ENCODE measurements around the gene ZNF780A. TPM values are rescaled to one million over a fixed set of nuclear protein-coding genes. Genes with fewer than 3 reads are reported as not detected.

ZNF780A gene
- total and polyA plus RNA-seq, 2 of the 8 experiments (the other 6 are each of a cell fraction or from before 2014, with no cell fraction given): 3.5 to 12.0 TPM

- H3K18ac ChIP-seq (ENCODE audit: extremely low read depth, low read length): no peak overlapping the region
- TF ChIP-seq CEBPB (IDR thresholded peaks at IDR 0.05; ENCODE audit: low read depth, low read length): no peak
- H3K23me2 ChIP-seq (ENCODE audit: low read depth, low read length): no peaks in the 10 kb centered on the region
- no peak overlapping the region for H2BK12ac ChIP-seq (ENCODE audit: low read depth, low read length)
- H3K4me3 ChIP-seq (ENCODE audit: extremely low read depth in 1 of 4, insufficient read depth in 2 of 4, low read depth in 3 of 4, low read length in 4 of 4): no peak overlapping the region
- H3K14ac ChIP-seq (ENCODE audit: insufficient read length): no peak overlapping the region
- POLR2A ChIA-PET (ENCODE audit: partially characterized antibody): no interaction called here
- H3K27me3 ChIP-seq (replicated peaks in 1 of 4; ENCODE audit: control insufficient read depth in 3 of 4, extremely low read depth in 1 of 4, insufficient read depth in 3 of 4, low read length in 3 of 4): peaks cover 0 to 1% (median 0%) of the 10 kb centered on the region in 4 experiments; a peak in 1 of 7 replicates
- peaks cover 0 to 2% (median 0%) of the 10 kb centered on the region in 4 experiments; a peak in 1 of 8 replicates for H3K36me3 ChIP-seq (ENCODE audit: control insufficient read depth in 2 of 4, insufficient read depth in 4 of 4, low read length in 3 of 4)
- H3K23ac ChIP-seq (ENCODE audit: insufficient read length): no peak overlapping the region
- no peak overlapping the region for H2AFZ ChIP-seq (ENCODE audit: low read length)
- no peak overlapping the region for H3K4me2 ChIP-seq (ENCODE audit: insufficient read depth in 1 of 2, low read depth in 2 of 2, low read length in 2 of 2)
- no peak overlapping the region for H2BK20ac ChIP-seq (ENCODE audit: low read length)
- H2BK15ac ChIP-seq (ENCODE audit: low read length): no peak overlapping the region
- FAIRE-seq: no peak
- no peak overlapping the region for H2BK120ac ChIP-seq (replicated peaks; ENCODE audit: low read depth, low read length)
- no peaks in the 10 kb centered on the region for H3K79me1 ChIP-seq (ENCODE audit: low read depth, low read length)
- no peak overlapping the region for H3K27ac ChIP-seq (ENCODE audit: low read depth, low read length)
- no peak overlapping the region for H3K9ac ChIP-seq (replicated peaks in 1 of 4; ENCODE audit: extremely low read depth in 1 of 4, low read depth in 3 of 4, low read length in 3 of 4)
- H2BK5ac ChIP-seq (ENCODE audit: low read depth, low read length): no peak overlapping the region
- H2AK5ac ChIP-seq (ENCODE audit: low read depth, low read length): no peak overlapping the region
- 87% methylated on average over 5 of the region's 5 CpGs; no CpG with 5 or more reads in 1 of the 2 experiments for WGBS, 2 experiments (ENCODE audit: extremely low coverage in 1 of 2, insufficient coverage in 1 of 2, insufficient read length in 1 of 2, insufficient replicate concordance in 2 of 2, low coverage in 1 of 2, low lambda C conversion rate in 2 of 2, missing lambda C conversion rate in 1 of 2)
- H4K5ac ChIP-seq (ENCODE audit: insufficient read length, low read depth, low read length): no peak overlapping the region
- H3K79me2 ChIP-seq (ENCODE audit: control insufficient read depth in 1 of 2, insufficient read depth in 2 of 2, low read length in 2 of 2): no peaks in the 10 kb centered on the region
- H3K4ac ChIP-seq (replicated peaks; ENCODE audit: insufficient read length, low read depth, low read length): no peak overlapping the region
- no peak overlapping the region for H4K8ac ChIP-seq (ENCODE audit: extremely low read depth, insufficient read depth, low read length)
- no peaks in the 10 kb centered on the region for H3K4me1 ChIP-seq (replicated peaks in 1 of 4; ENCODE audit: control insufficient read depth in 3 of 4, insufficient read depth in 4 of 4, low read length in 3 of 4)
- no peaks in the 10 kb centered on the region for H4K20me1 ChIP-seq (replicated peaks in 1 of 2; ENCODE audit: control insufficient read depth in 1 of 2, insufficient read depth in 2 of 2, low read length in 2 of 2)
- CTCF ChIA-PET (ENCODE audit: partially characterized antibody): no interaction called here
- no peak overlapping the region for H4K91ac ChIP-seq (replicated peaks; ENCODE audit: insufficient read length, low read length)
- DNase-seq (ENCODE audit: low read depth in 1 of 2, low spot score in 2 of 2): no peak
- peaks cover 72 to 75% of the 10 kb centered on the region in 2 experiments for H3K9me3 ChIP-seq (ENCODE audit: insufficient read depth in 2 of 2, low read depth in 1 of 2, low read length in 1 of 2)
- no peak overlapping the region for H3K56ac ChIP-seq (replicated peaks; ENCODE audit: insufficient read length, low read depth, low read length)
Measured at GRCh38 chr19:40026597-40026970, 64.2 kb downstream of the ZNF780A start.

All from H1 (cell line).